PC-3 (cell line): Measurements from ENCODE around the gene SLC39A10. TPM values are rescaled to one million over a fixed set of nuclear protein-coding genes. Genes with fewer than 3 reads are reported as not detected.

Experiments
- ATAC-seq: fragments of 200-7000 bp; cut with Tn5 transposase; 2 replicates; pipeline ENCODE4 v1.9.1; 2020; ENCODE audit warnings: mild to moderate bottlenecking, moderate library complexity
- BruUV-seq: library from RNA; stranded (reverse); fragments of 400-500 nt; replicated peaks from 2 replicates; lab custom pipeline; 2021; lab: Mats Ljungman, UMichigan
- CTCF ChIA-PET: fragments of 300-600 bp; sonication (Branson Sonifier 250); formaldehyde crosslinking; loops from one replicate; lab custom pipeline; 2022; ENCODE audit warnings: antibody characterized with exemption; lab: Charles Lee
- POLR2A ChIA-PET: fragments of 300-600 bp; sonication (Branson Sonifier 250); formaldehyde crosslinking; loops from one replicate; lab custom pipeline; 2022; ENCODE audit warnings: antibody characterized with exemption; ENCODE audit not compliant: unreplicated experiment; lab: Charles Lee
- DNase-seq: peaks from one replicate; pipeline ENCODE4 v3.0.0-alpha.2; 2015
- H2AFZ ChIP-seq: fragments of 300-600 bp; sonication (generic); 2 replicates; pipeline ENCODE4 v1.6.0; 2016; ENCODE audit warnings: antibody characterized with exemption, low read length
- H3F3A ChIP-seq: fragments of 300-600 bp; sonication (generic); one replicate; pipeline ENCODE4 v1.6.0; 2017; ENCODE audit warnings: antibody characterized with exemption, low read length, control low read depth, mild to moderate bottlenecking; ENCODE audit not compliant: unreplicated experiment
- H3K27ac ChIP-seq: fragments of 300-600 bp; sonication (generic); 2 replicates; pipeline ENCODE4 v1.5.1; 2016; ENCODE audit warnings: mild to moderate bottlenecking, low read length
- H3K27me3 ChIP-seq: fragments of 300-600 bp; sonication (generic); 2 replicates; pipeline ENCODE4 v1.6.1; 2016; ENCODE audit warnings: low read length, mixed read lengths
- H3K36me3 ChIP-seq: fragments of 300-600 bp; sonication (generic); 2 replicates; pipeline ENCODE4 v1.6.1; 2016; ENCODE audit warnings: low read depth, mixed run types, low read length, mixed read lengths
- H3K4me1 ChIP-seq: fragments of 300-600 bp; sonication (generic); 2 replicates; pipeline ENCODE4 v1.5.1; 2016; ENCODE audit warnings: low read length; ENCODE audit not compliant: insufficient read depth
- H3K4me2 ChIP-seq: fragments of 300-600 bp; sonication (generic); 2 replicates; pipeline ENCODE4 v1.6.0; 2016; ENCODE audit warnings: low read length
- H3K4me3 ChIP-seq: fragments of 300-600 bp; sonication (generic); 2 replicates; pipeline ENCODE4 v1.5.1; 2016; ENCODE audit warnings: mild to moderate bottlenecking, low read length, mixed read lengths
- H3K79me2 ChIP-seq: fragments of 300-600 bp; sonication (generic); 2 replicates; pipeline ENCODE4 v1.6.1; 2017; ENCODE audit warnings: low read length, mixed read lengths
- H3K9ac ChIP-seq: fragments of 300-600 bp; sonication (generic); 2 replicates; pipeline ENCODE4 v1.6.0; 2016; ENCODE audit warnings: mild to moderate bottlenecking, low read length
- H3K9me2 ChIP-seq: fragments of 300-600 bp; sonication (generic); replicated peaks from 2 replicates; pipeline ENCODE4 v1.6.1; 2016; ENCODE audit warnings: mixed run types, low read length, mixed read lengths
- H3K9me3 ChIP-seq: fragments of 300-600 bp; sonication (generic); 2 replicates; pipeline ENCODE4 v1.6.1; 2016; ENCODE audit warnings: low read length, mixed read lengths
- H4K20me1 ChIP-seq: fragments of 300-600 bp; sonication (generic); 2 replicates; pipeline ENCODE4 v1.6.1; 2016; ENCODE audit warnings: low read length, mixed read lengths
- EZH2 ChIP-seq: fragments of 300-600 bp; sonication (generic); IDR thresholded peaks from one replicate; pipeline ENCODE4 v1.6.1; 2017; ENCODE audit warnings: antibody characterized with exemption, mild to moderate bottlenecking, low read length; ENCODE audit not compliant: unreplicated experiment
- EZH2phosphoT487 ChIP-seq: fragments of 300-600 bp; sonication (generic); IDR thresholded peaks from 2 replicates; pipeline ENCODE4 v1.6.1; 2018; ENCODE audit warnings: mild to moderate bottlenecking, antibody characterized with exemption, low read length, borderline replicate concordance
- intact Hi-C: fragments of 100-400 bp; cut with micrococcal nuclease; formaldehyde crosslinking; loops from 2 replicates; pipeline ENCODE4 v1.9.0; 2023
- total RNA-seq: library from RNA; depleted of rRNA; stranded (reverse); fragments of >200 nt; gene quantifications from 2 replicates; pipeline ENCODE4 v1.2.3, GENCODE V29; 2014
- TF ChIP-seq, protein P1 (sequence below): fragments of 300-600 bp; sonication (generic); conservative IDR thresholded peaks from 2 replicates; pipeline ENCODE4 v1.5.1; 2017; ENCODE audit warnings: antibody characterized with exemption, low read depth, mild to moderate bottlenecking, low read length

SLC39A10 gene
- total RNA-seq, 1 experiment from 2014 or later = 18.6 TPM

DNA sequence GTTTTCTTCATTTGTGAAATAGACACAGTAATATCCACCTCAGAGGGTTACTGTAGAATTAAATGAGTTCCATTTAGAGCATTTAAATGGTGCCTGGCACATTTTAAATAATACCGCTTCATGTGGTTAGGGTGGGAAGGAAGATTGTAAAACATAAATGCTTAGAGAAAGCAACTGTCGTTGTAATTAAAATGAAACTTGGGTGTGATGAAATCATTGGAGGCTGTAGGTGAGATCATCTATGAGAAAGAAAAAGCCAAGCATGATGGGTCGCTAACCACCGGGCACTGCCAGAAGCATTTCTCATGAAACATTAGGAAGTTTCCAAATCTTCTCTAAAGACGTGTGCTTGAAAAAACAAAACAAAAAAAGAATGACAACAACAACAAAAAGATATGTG, 8.2 kb upstream of the SLC39A10 start:
- no peaks in the 10 kb centered on the region for H3K9me2 ChIP-seq
- no peak for TF ChIP-seq EZH2
- TF ChIP-seq, protein P1, sequence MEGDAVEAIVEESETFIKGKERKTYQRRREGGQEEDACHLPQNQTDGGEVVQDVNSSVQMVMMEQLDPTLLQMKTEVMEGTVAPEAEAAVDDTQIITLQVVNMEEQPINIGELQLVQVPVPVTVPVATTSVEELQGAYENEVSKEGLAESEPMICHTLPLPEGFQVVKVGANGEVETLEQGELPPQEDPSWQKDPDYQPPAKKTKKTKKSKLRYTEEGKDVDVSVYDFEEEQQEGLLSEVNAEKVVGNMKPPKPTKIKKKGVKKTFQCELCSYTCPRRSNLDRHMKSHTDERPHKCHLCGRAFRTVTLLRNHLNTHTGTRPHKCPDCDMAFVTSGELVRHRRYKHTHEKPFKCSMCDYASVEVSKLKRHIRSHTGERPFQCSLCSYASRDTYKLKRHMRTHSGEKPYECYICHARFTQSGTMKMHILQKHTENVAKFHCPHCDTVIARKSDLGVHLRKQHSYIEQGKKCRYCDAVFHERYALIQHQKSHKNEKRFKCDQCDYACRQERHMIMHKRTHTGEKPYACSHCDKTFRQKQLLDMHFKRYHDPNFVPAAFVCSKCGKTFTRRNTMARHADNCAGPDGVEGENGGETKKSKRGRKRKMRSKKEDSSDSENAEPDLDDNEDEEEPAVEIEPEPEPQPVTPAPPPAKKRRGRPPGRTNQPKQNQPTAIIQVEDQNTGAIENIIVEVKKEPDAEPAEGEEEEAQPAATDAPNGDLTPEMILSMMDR = no peak
- TF ChIP-seq EZH2phosphoT487 = no peak
- POLR2A ChIA-PET = no interaction called here
- H3K79me2 ChIP-seq = no peaks in the 10 kb centered on the region
- no peak overlapping the region for H3K4me3 ChIP-seq
- H3K9me3 ChIP-seq = no peaks in the 10 kb centered on the region
- no peak overlapping the region for H3K4me2 ChIP-seq
- no peaks in the 10 kb centered on the region for H3F3A ChIP-seq
- ATAC-seq = no peak
- no peaks in the 10 kb centered on the region for H4K20me1 ChIP-seq
- no peaks in the 10 kb centered on the region for H3K36me3 ChIP-seq
- intact Hi-C loops = no loop called here
- no peak overlapping the region for H2AFZ ChIP-seq
- CTCF ChIA-PET = no interaction called here
- no peaks in the 10 kb centered on the region for H3K27me3 ChIP-seq
- no peak for DNase-seq
- no TSS peak for BruUV-seq
- no peak overlapping the region for H3K27ac ChIP-seq
- H3K4me1 ChIP-seq = no peaks in the 10 kb centered on the region
- H3K9ac ChIP-seq = no peak overlapping the region

DNA sequence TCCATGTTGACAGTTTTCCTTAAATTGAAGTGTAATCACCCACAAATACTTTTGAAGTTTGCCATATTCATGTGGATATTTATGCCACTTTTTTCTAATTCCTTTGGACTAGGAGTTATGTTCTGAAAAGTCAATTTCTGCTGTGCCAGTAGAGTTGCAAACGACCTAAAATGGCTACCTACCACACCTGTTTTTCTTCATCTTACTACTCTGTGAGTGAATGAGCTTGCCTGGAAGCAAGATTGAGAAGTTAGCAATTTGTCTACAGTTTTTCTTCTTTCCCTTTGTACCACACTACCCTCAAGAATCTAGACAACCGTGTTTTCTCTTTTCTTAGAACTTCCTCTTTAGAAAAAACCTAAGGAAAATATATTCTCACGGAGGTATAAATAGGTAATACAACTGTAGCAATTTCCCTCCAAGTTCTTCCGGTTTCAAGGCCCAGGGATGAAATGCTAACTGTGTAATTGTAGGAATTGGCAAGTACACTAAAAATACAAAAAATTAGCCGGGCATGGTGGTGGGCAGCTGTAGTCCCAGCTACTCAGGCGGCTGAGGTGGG, 7.3 kb upstream of the SLC39A10 start:
- ATAC-seq (no peak), DNase-seq (no peak)
- H3K9me3 ChIP-seq = no peaks in the 10 kb centered on the region
- H3K4me1 ChIP-seq = no peaks in the 10 kb centered on the region
- no peaks in the 10 kb centered on the region for H4K20me1 ChIP-seq
- no peaks in the 10 kb centered on the region for H3K36me3 ChIP-seq
- H3K27ac ChIP-seq = no peak overlapping the region
- H3K4me3 ChIP-seq = no peak overlapping the region
- no peak overlapping the region for H2AFZ ChIP-seq
- TF ChIP-seq, protein P1 = no peak
- TF ChIP-seq EZH2 = no peak
- TF ChIP-seq EZH2phosphoT487 = no peak
- ChIA-PET POLR2A (no interaction called here), CTCF (no interaction called here)
- H3F3A ChIP-seq = no peaks in the 10 kb centered on the region
- no peaks in the 10 kb centered on the region for H3K79me2 ChIP-seq
- no TSS peak for BruUV-seq
- intact Hi-C loops = no loop called here
- no peak overlapping the region for H3K4me2 ChIP-seq
- H3K9ac ChIP-seq = no peak overlapping the region
- H3K27me3 ChIP-seq = no peaks in the 10 kb centered on the region
- no peaks in the 10 kb centered on the region for H3K9me2 ChIP-seq

DNA sequence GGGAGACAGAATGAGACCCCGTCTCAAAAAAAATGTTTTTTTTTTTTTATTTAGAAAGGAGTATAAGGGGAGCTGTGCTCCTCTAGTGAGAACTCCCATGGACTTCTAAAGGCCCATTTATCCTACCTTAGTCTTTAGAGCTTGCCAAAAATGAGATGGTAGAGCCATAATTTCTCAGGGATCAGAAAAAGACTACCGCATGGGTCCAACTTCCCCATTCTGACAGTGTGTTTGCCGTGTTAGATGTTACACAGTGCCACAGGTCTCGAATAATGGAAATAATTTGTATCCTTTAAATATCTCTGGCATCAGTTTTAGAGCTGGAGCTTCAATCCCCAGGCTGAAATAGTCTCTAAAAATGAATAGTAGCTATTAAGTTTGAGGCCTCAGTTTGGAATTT, 6.0 kb upstream of the SLC39A10 start:
- intact Hi-C loops = no loop called here
- H3K9me2 ChIP-seq = no peaks in the 10 kb centered on the region
- POLR2A ChIA-PET = no interaction called here

More for the DNA sequence above, 6.0 kb upstream of the SLC39A10 start:
- Histone ChIP-seq H3F3A (no peaks in the 10 kb centered on the region), H3K79me2 (no peaks in the 10 kb centered on the region), H3K9me3 (no peaks in the 10 kb centered on the region), H2AFZ (no peak overlapping the region), H3K4me3 (no peak overlapping the region), H4K20me1 (no peaks in the 10 kb centered on the region), H3K36me3 (no peaks in the 10 kb centered on the region), H3K9ac (no peak overlapping the region), H3K27ac (no peak overlapping the region), H3K4me1 (peaks cover 1% of the 10 kb centered on the region), H3K27me3 (no peaks in the 10 kb centered on the region), H3K4me2 (no peak overlapping the region)
- TF ChIP-seq EZH2 (no peak), EZH2phosphoT487 (no peak)
- TF ChIP-seq, protein P1 = no peak
- ATAC-seq (no peak), DNase-seq (no peak)
- no TSS peak for BruUV-seq
- CTCF ChIA-PET = no interaction called here
